Fibroblast of peridontal ligament (primary cell): ENCODE measurements around the gene SLC25A22.
A peak's percentile ranks its signal among the peaks of the same experiment; 100 is the strongest.

Experiments
- DNase-seq: peaks from one replicate; pipeline ENCODE4 v3.0.0-alpha.2; 2010; ENCODE audit errors: extremely low read depth

Gene SLC25A22

GRCh38 chr11:834371-835316 is 36.6 kb upstream of the SLC25A22 start:
- peak; percentile 64 for DNase-seq

DNA sequence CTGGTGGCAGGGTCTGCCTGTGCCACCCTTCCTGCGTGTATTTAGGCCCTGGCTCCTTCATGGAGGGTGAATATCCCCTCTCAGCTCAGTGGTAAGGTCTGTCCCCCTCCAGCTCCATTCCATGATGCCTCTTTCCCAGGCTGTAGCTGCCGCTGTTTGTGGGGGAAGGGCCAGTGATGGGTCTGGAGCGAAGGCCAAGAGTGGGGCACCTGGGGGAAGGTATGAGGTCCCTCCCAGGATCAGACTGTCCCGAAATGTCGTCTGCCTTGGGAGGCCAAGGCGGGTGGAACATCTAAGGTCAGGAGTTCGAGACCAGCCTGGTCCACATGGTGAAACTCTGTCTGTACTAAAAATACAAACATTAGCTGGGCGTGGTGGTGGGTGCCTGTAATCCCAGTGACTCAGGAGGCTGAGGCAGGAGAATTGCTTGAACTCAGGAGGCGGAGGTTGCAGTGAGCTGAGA is 35.8 kb upstream of the SLC25A22 start:
- no peak for DNase-seq

DNA sequence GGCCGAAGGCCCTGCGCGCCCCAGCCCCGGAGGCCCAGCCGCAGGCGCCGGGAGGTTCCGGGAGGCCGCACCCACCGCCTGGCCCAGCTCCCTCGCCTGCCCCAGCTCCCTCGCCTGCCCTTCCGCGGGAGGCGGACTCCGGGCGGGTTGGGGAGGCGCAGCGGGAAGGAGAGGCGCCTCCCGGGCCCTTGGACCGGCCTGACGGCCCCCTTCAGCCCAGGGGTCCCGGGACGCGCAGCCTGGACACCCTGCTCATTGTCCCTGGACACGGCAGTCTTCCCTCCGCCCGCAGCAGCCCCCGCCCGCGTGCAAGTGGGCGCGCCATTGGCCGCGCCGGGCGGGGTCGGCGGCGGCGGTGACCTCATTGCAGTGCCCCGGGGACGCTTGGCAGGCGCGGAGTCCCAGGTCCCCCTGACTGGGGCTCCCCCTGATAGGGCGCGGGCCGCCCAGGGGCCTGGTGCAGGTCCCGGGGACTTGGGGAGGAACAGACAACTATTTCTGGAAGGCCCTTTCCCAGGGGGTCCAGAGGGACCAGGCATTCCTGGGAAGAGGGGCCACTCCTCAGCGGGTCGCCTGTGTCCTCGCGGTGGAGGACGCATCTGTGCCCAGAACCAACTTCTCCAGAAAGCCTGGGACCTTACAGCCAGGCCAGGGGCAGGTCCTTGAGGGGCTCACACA is 35.2 kb upstream of the SLC25A22 start:
- DNase-seq: no peak

- no peak for DNase-seq
Observed at GRCh38 chr11:832529-833113, 34.5 kb upstream of the SLC25A22 start, which contains the start of gene CD151. Gene CD151, plus strand, starts transcription at chr11:832952. Its CDS starts 3,118 bp downstream, at chr11:836070.

GRCh38 chr11:831961-832528 is 34.0 kb upstream of the SLC25A22 start:
- no peak for DNase-seq

DNA sequence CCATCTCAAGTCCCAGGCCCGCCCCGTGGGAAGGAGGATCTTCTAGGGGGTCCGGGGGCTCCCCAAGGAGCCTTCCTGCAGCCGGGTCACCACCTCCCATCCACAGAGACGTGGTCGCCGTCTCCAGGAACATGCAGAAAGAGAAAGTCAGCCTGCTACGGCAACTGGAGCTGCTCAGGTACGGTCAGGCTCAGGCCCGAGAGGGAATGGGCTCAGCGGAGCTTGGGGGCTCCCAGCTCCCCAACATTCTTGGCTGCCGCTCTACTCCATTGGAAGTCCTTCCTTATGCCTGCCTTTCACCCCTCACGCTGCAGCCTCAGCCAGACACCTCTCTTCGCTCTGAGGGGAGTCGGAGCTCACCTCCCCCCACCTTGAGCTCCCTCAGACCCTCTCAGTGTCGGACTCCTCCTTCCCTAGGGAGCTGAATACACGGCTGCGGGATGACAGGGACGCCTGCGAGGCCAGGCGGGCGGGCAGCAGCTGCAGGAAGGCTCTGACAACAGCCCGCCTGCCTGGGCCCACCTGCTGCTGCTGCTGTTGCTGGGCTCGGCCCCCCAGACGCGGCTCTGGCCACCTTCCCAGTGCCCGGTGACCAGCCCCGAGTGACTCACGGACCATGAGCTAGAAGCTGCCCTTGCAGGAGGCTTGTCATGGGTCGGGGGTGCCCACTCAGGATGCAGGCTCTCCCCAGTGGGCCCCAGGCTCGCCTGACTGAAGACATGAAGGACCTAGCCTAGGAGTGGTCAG is 33.2 kb upstream of the SLC25A22 start:
- no peak for DNase-seq

DNA sequence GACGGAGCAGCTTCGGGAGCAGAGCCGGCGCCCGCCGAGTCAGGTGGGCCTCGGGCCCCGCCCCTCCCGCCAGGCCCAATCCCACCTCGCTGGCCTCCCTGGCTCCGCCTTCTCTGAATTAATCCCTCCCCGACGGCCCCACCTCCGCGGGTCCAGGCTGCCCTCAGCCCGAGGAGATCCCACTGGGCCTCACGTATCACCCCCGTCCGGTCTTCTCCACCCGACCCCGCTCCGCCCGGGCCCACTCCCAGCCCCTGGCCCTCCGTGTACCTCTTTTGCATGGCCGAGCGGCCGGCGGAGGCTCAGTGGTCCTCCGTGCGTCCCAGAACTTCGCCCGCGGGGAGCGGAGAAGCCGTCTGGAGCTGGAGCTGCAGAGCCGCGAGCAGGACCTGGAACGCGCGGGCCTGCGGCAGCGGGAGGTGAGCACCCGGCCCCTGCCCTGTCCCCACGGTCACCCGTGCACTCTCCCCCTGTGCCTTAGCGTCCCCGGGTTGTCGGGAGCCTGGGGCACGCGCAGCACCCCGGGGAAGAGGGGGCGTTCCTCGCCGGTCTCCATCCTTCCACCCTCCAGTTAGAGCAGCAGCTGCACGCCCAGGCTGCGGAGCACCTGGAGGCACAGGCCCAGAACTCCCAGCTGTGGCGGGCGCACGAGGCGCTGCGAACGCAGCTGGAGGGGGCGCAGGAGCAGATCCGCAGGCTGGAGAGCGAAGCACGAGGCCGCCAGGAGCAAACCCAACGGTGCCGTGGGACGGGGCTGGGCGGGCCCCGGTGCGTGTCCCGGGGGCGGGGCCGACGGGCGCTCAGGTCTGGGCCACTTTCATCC is 32.4 kb upstream of the SLC25A22 start:
- peak; percentile 30 for DNase-seq

- no peak for DNase-seq
Observed at GRCh38 chr11:829847-830294, 31.8 kb upstream of the SLC25A22 start.

DNA sequence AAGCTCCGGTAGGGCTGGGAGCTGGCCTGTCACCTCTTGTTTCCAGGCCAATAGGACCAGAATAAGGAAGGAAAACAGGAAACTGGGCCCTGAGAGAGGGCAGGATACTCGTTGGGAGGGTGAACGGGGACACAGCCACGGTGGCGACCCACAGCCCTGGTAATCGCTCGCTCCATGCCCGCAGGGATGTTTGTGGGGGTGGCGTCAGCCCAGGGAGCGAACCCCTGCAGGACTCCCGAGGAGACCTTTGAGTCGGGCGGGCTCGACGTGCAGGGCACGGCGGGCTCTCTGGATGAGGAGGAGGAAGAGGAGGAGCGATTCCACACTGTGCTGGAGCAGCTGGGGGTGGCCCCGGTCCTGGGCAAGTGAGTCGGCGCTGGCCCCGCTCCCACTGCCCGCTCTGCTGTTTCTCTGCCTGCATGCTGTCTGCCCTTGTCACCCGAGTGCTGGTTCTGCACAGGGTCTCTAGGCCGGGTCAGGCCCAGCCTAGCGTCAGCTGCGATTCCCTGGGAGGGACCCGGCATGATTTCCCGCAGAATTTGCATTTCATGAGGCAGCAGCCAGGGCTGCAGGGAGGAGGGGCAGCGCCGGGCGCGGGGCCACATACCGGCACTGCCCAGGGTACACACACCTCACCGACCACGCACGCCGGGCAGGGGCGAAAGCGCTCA is 31.2 kb upstream of the SLC25A22 start:
- no peak for DNase-seq

DNA sequence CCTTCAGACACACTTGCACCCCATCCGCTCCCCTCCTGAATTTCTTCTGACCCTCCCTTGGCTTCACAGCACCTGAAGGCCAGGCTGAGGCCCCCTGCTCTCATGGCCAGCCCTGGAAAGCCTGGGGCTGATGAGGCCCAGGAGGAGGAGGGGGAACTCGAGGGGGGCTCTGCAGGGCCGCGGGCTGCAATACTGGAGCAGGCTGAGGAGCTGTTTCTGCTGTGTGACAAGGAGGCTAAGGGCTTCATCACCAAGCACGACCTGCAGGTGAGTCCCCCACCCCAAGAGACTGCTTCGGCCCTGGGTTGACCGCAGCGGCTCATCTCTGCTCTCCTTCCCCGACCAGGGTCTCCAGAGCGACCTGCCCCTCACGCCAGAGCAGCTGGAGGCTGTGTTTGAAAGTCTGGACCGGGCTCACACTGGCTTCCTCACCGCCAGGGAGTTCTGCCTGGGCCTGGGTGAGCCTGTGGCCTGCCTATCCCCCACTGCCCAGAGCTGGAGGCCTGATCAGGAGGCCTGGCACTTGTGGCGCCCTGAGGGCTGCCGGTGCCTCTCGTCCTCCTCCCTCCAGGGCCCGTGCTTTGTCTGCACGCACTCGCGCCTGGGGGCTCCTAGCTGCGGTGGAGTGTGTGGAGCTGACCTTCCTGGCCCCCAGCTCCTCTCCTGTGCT is 30.6 kb upstream of the SLC25A22 start:
- no peak for DNase-seq

DNA sequence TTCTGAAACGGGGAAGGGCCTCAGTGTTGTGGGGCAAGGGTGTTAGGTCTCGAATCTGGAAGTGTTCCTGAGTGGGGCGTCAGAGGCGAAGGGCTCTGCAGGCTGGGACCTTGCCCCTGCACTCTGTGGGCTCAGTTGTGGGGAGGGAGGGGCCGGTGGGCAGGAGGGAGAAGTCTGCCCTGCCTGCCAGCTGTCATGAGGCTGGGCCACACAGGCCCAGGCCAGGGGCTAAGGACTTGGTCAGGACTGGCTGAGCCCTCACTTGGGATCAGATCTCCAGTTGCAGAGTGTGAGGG is 29.8 kb upstream of the SLC25A22 start, which contains the start of gene CRACR2B:
Gene CRACR2B, plus strand, starts transcription at position 23 of the 296 bp plus-strand sequence. CDS start 689 bp downstream, outside the sequence.
- no peak for DNase-seq

DNA sequence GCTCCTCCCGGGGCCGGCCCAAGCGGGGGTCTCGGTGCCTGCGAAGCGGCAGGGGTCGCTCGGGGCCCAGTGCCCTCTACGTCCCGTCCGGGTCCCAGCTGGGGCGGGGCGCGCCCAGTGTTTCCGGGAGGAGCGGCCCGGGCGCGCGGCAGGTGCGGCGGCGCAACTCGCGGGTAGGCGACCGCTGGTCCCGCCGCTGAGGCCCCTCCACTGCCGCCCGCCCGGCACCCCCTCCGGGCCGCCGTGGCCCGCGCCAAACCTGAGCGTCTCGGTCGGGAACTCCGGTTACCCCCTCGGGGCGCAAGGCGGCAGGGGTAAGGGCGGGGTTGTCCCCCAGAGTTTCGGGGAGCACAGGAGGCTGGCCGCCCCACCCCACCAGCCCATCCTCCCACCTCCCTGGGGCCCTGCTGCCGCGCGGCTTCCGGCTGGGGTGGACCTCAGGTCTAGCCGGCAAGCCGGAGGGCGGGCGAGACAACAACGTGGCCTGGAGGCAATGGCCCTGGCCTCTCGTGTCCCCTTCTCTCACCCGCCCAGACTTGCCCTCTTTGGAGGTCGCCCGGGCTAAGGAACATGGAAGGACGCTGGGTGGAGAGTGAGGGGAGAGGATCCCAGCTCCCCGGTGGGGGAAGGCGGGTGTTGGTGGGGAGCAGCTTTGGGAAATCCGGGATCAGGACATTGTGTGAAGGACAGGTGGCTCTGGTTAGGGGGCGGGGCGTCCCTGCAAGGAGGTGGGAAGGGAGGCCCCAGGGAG is 29.2 kb upstream of the SLC25A22 start:
- DNase-seq: no peak

- DNase-seq: no peak
Observed at GRCh38 chr11:826836-827145, 28.7 kb upstream of the SLC25A22 start.

- no peak for DNase-seq
Observed at GRCh38 chr11:826227-826621, 28.1 kb upstream of the SLC25A22 start.

DNA sequence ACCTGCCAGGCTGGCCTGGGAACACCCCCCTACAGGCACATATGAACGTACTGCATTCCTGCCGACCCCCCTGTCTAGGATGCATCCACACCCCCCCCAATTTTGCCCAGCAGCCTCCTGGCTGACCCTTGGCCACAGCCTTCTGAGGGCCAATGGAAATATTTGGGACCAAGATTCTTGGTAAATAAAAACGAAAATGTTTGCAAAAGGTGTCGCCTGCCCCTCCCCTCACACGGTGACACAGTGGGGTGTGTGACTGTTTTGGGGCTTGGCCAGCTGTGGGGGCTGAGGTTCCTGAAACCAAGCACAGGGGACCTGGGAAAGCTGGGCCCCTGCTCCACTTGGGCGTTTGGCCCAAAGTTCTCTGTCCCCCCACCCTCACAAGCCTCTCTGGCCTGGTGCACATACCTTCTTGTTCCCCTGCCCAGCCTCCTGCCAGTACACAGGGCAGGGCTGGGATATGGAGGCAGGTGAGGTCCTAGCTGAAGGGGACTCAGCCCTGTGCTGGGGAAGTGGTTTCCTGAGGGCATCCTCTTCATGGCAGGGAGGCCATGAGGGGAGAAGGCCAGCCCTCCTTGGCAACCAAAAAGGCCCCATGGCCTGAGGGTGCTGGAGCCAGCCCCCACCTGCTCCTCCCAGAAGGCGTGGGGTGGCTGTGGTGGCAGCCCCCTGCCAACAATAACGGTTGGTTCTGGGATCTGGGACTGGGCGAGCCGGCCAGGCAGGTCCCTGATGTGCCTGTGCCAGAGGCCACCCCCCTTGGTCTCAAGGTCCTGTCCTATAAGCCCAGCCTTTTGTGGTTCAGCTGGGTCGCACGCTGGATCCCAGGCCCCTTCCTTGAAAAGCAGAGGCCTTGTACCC is 27.5 kb upstream of the SLC25A22 start:
- no peak for DNase-seq

GRCh38 chr11:824942-825341 is 26.9 kb upstream of the SLC25A22 start:
- no peak for DNase-seq

DNA sequence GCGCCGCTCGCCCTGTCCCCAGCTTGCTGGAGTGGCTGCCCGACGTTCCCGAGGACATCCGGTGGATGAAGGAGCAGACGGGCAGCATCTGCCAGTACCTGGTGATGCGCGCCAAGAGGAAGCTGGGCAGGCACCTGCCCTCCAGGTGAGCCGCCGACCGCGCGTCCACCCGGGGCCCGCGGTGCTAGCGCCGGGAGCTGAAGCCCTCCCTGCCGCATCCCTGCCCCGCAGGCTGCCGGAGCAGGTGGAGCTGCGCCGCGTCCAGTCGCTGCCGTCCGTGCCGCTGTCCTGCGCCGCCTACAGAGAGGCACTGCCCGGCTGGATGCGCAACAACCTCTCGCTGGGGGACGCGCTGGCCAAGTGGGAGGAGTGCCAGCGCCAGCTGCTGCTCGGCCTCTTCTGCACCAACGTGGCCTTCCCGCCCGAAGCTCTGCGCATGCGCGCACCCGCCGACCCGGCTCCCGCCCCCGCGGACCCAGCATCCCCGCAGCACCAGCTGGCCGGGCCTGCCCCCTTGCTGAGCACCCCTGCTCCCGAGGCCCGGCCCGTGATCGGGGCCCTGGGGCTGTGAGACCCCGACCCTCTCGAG is 26.3 kb upstream of the SLC25A22 start:
- no peak for DNase-seq
